GM12878 (cell line): ENCODE data around the gene ZNF132. TPM values are rescaled to one million over a fixed set of nuclear protein-coding genes. Genes with fewer than 3 reads are reported as not detected.
"Not testable (repeated sequence)": the region's sequence is repeated elsewhere in the genome, so short reads cannot be mapped to it uniquely, and the experiment has no call there.

Experiments
- ATAC-seq: fragments of 200-7000 bp; cut with Tn5 transposase; 3 replicates; pipeline ENCODE4 v1.9.1; 2020; ENCODE audit warnings: mild to moderate bottlenecking, moderate library complexity
- BruUV-seq: library from RNA; stranded (reverse); fragments of 400-500 nt; replicated peaks from 2 replicates; lab custom pipeline; 2021; lab: Mats Ljungman, UMichigan
- CTCF ChIA-PET: fragments of 300-600 bp; sonication (Branson Sonifier 250); formaldehyde crosslinking; extraction: SDS; loops from one replicate; lab custom pipeline; 2021; ENCODE audit warnings: inconsistent platforms; lab: Yijun Ruan, JAX
- POLR2A ChIA-PET: fragments of 350-600 bp; formaldehyde crosslinking; extraction: SDS; loops from one replicate; lab custom pipeline; 2021; ENCODE audit warnings: inconsistent platforms; lab: Charles Lee
- RAD21 ChIA-PET: fragments of 300-600 bp; sonication (Branson Sonifier 250); formaldehyde crosslinking; loops from one replicate; lab custom pipeline; 2023; ENCODE audit warnings: antibody characterized with exemption; ENCODE audit not compliant: unreplicated experiment; lab: Charles Lee
- SMC1A ChIA-PET: fragments of 300-600 bp; sonication (Branson Sonifier 250); formaldehyde crosslinking; loops from one replicate; lab custom pipeline; 2023; ENCODE audit not compliant: unreplicated experiment, uncharacterized antibody; lab: Charles Lee
- DNase-seq: peaks from one replicate; pipeline ENCODE4 v3.0.0-alpha.2; 2011; ENCODE audit warnings: low read depth, low spot score
- FAIRE-seq: peaks from 3 replicates; lab custom pipeline; 2011; peaks lifted over from hg19 to GRCh38; lab: Jason Lieb, UNC
- H2AFZ ChIP-seq: 2 replicates; pipeline ENCODE4 v1.6.0; 2011; ENCODE audit warnings: low read depth, low read length, control low read depth; ENCODE audit not compliant: control insufficient read depth
- H3K27ac ChIP-seq: 2 replicates; pipeline ENCODE4 v1.5.1; 2011; ENCODE audit warnings: control low read depth; ENCODE audit not compliant: control insufficient read depth, insufficient read depth
- H3K27me3 ChIP-seq, 2 experiments: replicated peaks in 1 of 2; 2 replicates each; pipeline versions ENCODE4 v1.6.0 to v1.6.1; 2011; ENCODE audit warnings: low read length in 1 of 2; ENCODE audit not compliant: control insufficient read depth in 2 of 2, insufficient read depth in 2 of 2
- H3K36me3 ChIP-seq, 2 experiments: 2 replicates each; pipeline ENCODE4 v1.5.1; 2011; ENCODE audit warnings: low read length in 1 of 2; ENCODE audit not compliant: control insufficient read depth in 2 of 2, insufficient read depth in 2 of 2
- H3K4me1 ChIP-seq: 2 replicates; pipeline ENCODE4 v1.6.1; 2011; ENCODE audit warnings: mild to moderate bottlenecking, low read length, moderate library complexity, mixed read lengths; ENCODE audit not compliant: control insufficient read depth, insufficient read depth
- H3K4me2 ChIP-seq: 2 replicates; pipeline ENCODE4 v1.6.0; 2011; ENCODE audit warnings: control low read depth; ENCODE audit not compliant: control insufficient read depth, insufficient read depth
- H3K4me3 ChIP-seq: fragments of 200-600 bp; sonication (generic); 2 replicates; pipeline ENCODE4 v1.5.1; 2016
- H3K79me2 ChIP-seq: 2 replicates; pipeline ENCODE4 v1.6.0; 2011; ENCODE audit warnings: low read length; ENCODE audit not compliant: control insufficient read depth, insufficient read depth
- H3K9ac ChIP-seq: 2 replicates; pipeline ENCODE4 v1.8.0; 2011; ENCODE audit warnings: low read length, control low read depth, mixed read lengths; ENCODE audit not compliant: control insufficient read depth, insufficient read depth
- H3K9me3 ChIP-seq: replicated peaks from 3 replicates; pipeline ENCODE4 v1.5.1; 2011; ENCODE audit warnings: mild to moderate bottlenecking, low read length; ENCODE audit not compliant: control insufficient read depth, insufficient read depth
- H4K20me1 ChIP-seq: 2 replicates; pipeline ENCODE4 v1.6.0; 2011; ENCODE audit not compliant: control insufficient read depth, insufficient read depth
- BHLHE40 ChIP-seq, 2 experiments: fragments of 450-650 bp in 1 of 2; IDR thresholded peaks; 2 replicates each; pipeline ENCODE4 v1.6.1; 2011 to 2017; ENCODE audit warnings: low read depth in 2 of 2, borderline replicate concordance in 1 of 2, improper control_type of control experiment in 1 of 2, low read length in 1 of 2, mild to moderate bottlenecking in 1 of 2
- GATAD2B ChIP-seq: fragments of 450-650 bp; conservative IDR thresholded peaks from 2 replicates; pipeline ENCODE4 v1.6.1; 2017; ENCODE audit warnings: low read depth, mild to moderate bottlenecking, moderate library complexity
- POLR2A ChIP-seq: IDR thresholded peaks from 2 replicates; pipeline ENCODE4 v1.6.1; 2011; ENCODE audit warnings: low read depth, mild to moderate bottlenecking, low read length
- RELA ChIP-seq: fragments of 450-650 bp; IDR thresholded peaks from 2 replicates; pipeline ENCODE4 v1.8.0; 2014; ENCODE audit warnings: borderline replicate concordance; ENCODE audit not compliant: partially characterized antibody
- TARDBP ChIP-seq: IDR thresholded peaks from 2 replicates; pipeline ENCODE4 v1.6.1; 2016; ENCODE audit warnings: borderline replicate concordance
- TBL1XR1 ChIP-seq: IDR thresholded peaks from 2 replicates; pipeline ENCODE4 v1.6.1; 2012; ENCODE audit warnings: low read depth, low read length, improper control_type of control experiment
- WGBS: methylation state at CpG from one replicate; pipeline ENCODE4 v1.1.6; 2016; ENCODE audit warnings: low lambda C conversion rate; ENCODE audit not compliant: insufficient replicate concordance, insufficient coverage; ENCODE audit errors: missing lambda C conversion rate; 5-methylcytosine and 5-hydroxymethylcytosine counted together
- in situ Hi-C: fragments of 300-500 bp; cut with MboI; formaldehyde crosslinking; loops from 9 replicates; pipeline ENCODE4 v1.14.3; 2018; ENCODE audit warnings: mixed read lengths
- intact Hi-C: fragments of 100-400 bp; cut with micrococcal nuclease; formaldehyde crosslinking; loops from one replicate; pipeline ENCODE4 v1.14.2; 2022; ENCODE audit not compliant: unreplicated experiment
- polyA plus RNA-seq, 11 experiments: library from polyadenylated mRNA; depleted of rRNA in 4 of 11; unstranded in 6 of 11; stranded (reverse) in 5 of 11; fragments of >200 nt; fragmentation: Nextera tagmentation in 4 of 11; fragmentation: Illumina TruSeq in 1 of 11; extraction: Ambion mirVana in 4 of 11; extraction: Trizol in 1 of 11; gene quantifications; 1 replicate in 1 of 11; 2 replicates in 10 of 11; pipeline versions ENCODE4 v1.2.1 to v1.2.3, GENCODE V29; 2011 to 2016; ENCODE audit warnings: inconsistent platforms in 2 of 11, missing spikeins in 2 of 11, low read depth in 1 of 11
- total RNA-seq, 4 experiments: library from RNA; depleted of rRNA in 3 of 4; stranded (reverse); fragments of >200 nt in 3 of 4; fragmentation: Illumina TruSeq in 1 of 4; extraction: Trizol in 1 of 4; gene quantifications; 2 replicates each; pipeline versions ENCODE4 v1.2.1 to v1.2.3, GENCODE V29; 2013 to 2021
- TF ChIP-seq, protein P1 (sequence below): fragments of 450-650 bp; IDR thresholded peaks from 2 replicates; pipeline ENCODE4 v1.6.1; 2018; ENCODE audit warnings: borderline replicate concordance, mild to moderate bottlenecking; ENCODE audit not compliant: partially characterized antibody
- TF ChIP-seq, protein P2 (sequence below): fragments of 450-650 bp; IDR thresholded peaks from 2 replicates; pipeline ENCODE4 v1.6.1; 2017; ENCODE audit warnings: mild to moderate bottlenecking, moderate library complexity

Gene ZNF132
- total and polyA plus RNA-seq, 10 of the 15 experiments (the other 5 are each of a cell fraction or from before 2014, with no cell fraction given): 0.56 to 4.0 (median 2.3) TPM

DNA sequence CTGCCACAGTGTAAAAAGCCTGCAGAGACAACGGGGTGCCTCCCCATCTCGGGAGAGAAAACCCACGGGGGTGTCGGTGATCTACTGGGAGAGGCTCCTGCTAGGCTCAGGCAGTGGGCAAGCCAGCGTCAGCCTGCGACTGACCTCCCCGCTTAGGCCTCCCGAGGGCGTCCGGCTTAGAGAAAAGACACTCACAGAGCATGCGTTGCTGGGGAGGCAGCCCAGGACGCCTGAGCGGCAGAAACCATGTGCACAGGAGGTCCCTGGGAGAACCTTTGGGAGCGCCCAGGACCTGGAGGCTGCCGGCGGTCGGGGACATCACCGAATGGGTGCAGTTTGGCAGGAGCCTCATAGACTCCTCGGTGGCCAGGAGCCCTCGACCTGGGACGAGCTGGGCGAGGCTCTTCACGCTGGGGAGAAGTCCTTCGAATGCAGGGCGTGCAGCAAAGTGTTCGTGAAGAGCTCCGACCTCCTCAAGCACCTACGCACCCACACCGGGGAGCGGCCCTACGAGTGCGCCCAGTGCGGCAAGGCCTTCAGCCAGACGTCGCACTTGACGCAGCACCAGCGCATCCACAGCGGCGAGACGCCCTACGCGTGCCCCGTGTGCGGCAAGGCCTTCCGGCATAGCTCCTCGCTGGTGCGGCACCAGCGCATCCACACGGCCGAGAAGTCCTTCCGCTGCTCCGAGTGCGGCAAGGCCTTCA is 31.0 kb upstream of the ZNF132 start:
- H3K9me3 ChIP-seq, intact Hi-C loops, H3K4me3 ChIP-seq, in situ Hi-C loops, DNase-seq, FAIRE-seq, H3K9ac ChIP-seq: not testable (repeated sequence)
- H3K79me2 ChIP-seq: peaks cover 17% of the 10 kb centered on the region
- peak; percentile 28; the same call in 1 of the 2 replicates for TF ChIP-seq POLR2A
- TF ChIP-seq, all 136 proteins: peak for 1; not testable (repeated sequence) for 135
- H4K20me1 ChIP-seq, H3K4me2 ChIP-seq, H3K27me3 ChIP-seq, BruUV-seq, ATAC-seq, RAD21 ChIA-PET, SMC1A ChIA-PET, POLR2A ChIA-PET, H3K36me3 ChIP-seq, CTCF ChIA-PET, H2AFZ ChIP-seq, H3K27ac ChIP-seq: not testable (repeated sequence)
- 97% methylated on average over 20 of the region's 53 CpGs for WGBS
- H3K4me1 ChIP-seq: peaks cover 18% of the 10 kb centered on the region

DNA sequence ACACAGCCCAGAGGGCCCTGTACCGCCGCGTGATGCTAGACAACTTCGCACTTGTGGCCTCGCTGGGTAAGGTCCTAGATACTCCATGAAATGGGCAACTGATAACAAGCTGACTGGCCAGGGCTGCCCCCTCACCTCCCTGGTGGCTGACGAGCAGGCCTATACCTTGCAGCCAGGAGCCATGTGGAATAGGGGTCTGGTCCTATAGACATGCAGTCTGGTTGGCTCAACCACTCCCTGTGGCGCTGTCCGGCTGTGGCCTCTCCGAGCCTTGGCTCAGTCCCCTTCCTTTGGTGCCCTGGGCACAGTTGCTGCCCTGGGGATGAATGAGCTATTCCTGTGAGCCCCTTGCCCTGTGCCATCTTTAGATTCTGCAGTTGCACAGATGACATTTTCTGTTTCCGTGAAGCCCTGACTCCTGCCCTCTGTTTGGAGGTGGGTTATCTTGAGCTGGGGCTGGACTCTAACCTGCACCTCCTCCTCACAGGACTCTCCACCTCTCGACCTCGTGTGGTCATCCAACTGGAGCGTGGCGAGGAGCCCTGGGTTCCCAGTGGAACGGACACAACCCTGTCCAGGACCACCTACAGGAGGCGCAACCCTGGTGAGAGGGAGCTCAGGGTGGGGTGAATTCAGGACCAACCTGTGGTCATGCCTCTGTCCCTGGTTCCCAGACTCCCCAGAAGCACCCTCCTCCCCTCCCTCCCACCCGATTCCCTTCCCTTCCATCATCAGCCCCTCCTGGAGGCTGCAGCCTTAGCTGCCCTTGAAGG is 29.5 kb upstream of the ZNF132 start:
- Histone ChIP-seq H3K27me3 (no peaks in the 10 kb centered on the region), H3K9ac (no peak overlapping the region), H3K27ac (no peak overlapping the region), H4K20me1 (no peaks in the 10 kb centered on the region), H2AFZ (no peak overlapping the region), H3K9me3 (no peaks in the 10 kb centered on the region), H3K4me3 (no peak overlapping the region), H3K4me2 (no peak overlapping the region), H3K36me3 (peaks cover 7% of the 10 kb centered on the region in 2 experiments), H3K79me2 (peaks cover 17% of the 10 kb centered on the region), H3K4me1 (peaks cover 12% of the 10 kb centered on the region)
- in situ Hi-C loops: no loop called here
- ChIA-PET SMC1A (interaction anchor here (1.0 to 1.5 kb wide), 3 partner anchors 28 to 61 kb away, joined by 3 to 4 read pairs (median 3); partner anchors contain the start of gene ZNF584), RAD21 (no interaction called here), CTCF (interaction anchor here (1.5 kb wide), 1 partner anchor 141 kb away, joined by 3 read pairs; no protein-coding TSS in a partner anchor), POLR2A (no interaction called here)
- TF ChIP-seq, protein P1, sequence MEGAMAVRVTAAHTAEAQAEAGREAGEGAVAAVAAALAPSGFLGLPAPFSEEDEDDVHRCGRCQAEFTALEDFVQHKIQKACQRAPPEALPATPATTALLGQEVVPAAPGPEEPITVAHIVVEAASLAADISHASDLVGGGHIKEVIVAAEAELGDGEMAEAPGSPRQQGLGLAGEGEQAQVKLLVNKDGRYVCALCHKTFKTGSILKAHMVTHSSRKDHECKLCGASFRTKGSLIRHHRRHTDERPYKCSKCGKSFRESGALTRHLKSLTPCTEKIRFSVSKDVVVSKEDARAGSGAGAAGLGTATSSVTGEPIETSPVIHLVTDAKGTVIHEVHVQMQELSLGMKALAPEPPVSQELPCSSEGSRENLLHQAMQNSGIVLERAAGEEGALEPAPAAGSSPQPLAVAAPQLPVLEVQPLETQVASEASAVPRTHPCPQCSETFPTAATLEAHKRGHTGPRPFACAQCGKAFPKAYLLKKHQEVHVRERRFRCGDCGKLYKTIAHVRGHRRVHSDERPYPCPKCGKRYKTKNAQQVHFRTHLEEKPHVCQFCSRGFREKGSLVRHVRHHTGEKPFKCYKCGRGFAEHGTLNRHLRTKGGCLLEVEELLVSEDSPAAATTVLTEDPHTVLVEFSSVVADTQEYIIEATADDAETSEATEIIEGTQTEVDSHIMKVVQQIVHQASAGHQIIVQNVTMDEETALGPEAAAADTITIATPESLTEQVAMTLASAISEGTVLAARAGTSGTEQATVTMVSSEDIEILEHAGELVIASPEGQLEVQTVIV: no peak
- no peak for TF ChIP-seq TBL1XR1
- TF ChIP-seq, protein P2, sequence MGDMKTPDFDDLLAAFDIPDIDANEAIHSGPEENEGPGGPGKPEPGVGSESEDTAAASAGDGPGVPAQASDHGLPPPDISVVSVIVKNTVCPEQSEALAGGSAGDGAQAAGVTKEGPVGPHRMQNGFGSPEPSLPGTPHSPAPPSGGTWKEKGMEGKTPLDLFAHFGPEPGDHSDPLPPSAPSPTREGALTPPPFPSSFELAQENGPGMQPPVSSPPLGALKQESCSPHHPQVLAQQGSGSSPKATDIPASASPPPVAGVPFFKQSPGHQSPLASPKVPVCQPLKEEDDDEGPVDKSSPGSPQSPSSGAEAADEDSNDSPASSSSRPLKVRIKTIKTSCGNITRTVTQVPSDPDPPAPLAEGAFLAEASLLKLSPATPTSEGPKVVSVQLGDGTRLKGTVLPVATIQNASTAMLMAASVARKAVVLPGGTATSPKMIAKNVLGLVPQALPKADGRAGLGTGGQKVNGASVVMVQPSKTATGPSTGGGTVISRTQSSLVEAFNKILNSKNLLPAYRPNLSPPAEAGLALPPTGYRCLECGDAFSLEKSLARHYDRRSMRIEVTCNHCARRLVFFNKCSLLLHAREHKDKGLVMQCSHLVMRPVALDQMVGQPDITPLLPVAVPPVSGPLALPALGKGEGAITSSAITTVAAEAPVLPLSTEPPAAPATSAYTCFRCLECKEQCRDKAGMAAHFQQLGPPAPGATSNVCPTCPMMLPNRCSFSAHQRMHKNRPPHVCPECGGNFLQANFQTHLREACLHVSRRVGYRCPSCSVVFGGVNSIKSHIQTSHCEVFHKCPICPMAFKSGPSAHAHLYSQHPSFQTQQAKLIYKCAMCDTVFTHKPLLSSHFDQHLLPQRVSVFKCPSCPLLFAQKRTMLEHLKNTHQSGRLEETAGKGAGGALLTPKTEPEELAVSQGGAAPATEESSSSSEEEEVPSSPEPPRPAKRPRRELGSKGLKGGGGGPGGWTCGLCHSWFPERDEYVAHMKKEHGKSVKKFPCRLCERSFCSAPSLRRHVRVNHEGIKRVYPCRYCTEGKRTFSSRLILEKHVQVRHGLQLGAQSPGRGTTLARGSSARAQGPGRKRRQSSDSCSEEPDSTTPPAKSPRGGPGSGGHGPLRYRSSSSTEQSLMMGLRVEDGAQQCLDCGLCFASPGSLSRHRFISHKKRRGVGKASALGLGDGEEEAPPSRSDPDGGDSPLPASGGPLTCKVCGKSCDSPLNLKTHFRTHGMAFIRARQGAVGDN: no peak
- TF ChIP-seq GATAD2B: no peak
- TF ChIP-seq BHLHE40 (IDR thresholded peaks at IDR 0.05; ENCODE audit: borderline replicate concordance in 1 of 2, low read depth in 2 of 2, low read length in 1 of 2): no peak
- no peak for TF ChIP-seq TARDBP
- no peak for TF ChIP-seq RELA
- no peak for FAIRE-seq
- no peak for ATAC-seq
- DNase-seq: no peak
- 93% methylated on average over 16 of the region's 17 CpGs for WGBS
- BruUV-seq: no TSS peak
- intact Hi-C loops: loop anchor here (5.0 kb wide), 2 partner anchors 62 to 142 kb away; partner anchors contain the start of genes ZNF584 and ZSCAN22
